ENCODE data around the gene ZMYND8.
"Not testable (repeated sequence)": the region's sequence is repeated elsewhere in the genome, so short reads cannot be mapped to it uniquely, and the experiment has no call there.

ZMYND8 gene

DNA sequence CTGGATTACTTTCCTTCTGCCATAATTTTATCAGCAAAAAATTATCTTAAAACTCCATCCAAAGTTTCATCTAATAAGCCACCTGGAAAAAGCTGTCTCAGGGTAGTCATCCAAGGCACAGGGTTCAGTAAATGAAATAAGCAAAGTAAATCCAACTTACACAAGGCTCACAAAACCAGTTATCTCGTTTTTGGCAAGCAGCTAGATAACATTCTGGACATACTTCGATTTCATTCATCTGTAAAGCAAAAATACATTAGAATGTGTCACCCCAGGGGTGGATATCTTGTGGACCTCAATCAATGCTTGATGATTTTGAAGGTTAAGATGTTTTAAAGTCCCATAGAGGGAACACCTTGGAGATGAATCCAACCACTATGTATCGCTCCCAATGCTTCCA lies 73.1 kb downstream of the ZMYND8 start:
- DNase-seq: no peak

- no peak for DNase-seq
Observed at GRCh38 chr20:47282864-47283263, 73.6 kb downstream of the ZMYND8 start.

- no peak for DNase-seq
Observed at GRCh38 chr20:47281376-47281775, 75.1 kb downstream of the ZMYND8 start.

DNA sequence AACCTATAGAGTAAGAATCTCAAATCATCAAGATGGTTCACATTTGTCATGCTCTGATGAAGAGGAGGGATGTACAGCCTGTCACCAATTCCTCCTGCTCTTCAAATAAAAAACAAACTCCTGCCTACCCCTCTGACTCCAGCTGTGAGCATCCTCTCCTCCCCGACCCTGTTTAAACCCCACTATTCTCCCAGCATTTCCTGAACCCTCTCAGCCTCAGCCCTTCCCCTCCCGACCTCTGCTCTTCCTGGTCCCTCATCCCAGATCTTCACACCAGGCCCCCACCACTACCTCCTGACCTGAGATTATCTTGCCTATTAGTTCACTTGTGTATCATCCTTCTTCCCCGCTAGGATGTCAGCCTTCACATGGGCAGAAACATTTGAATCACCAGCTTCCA lies 75.8 kb downstream of the ZMYND8 start:
- DNase-seq: no peak

- no peak for DNase-seq
Observed at GRCh38 chr20:47280228-47280627, 76.3 kb downstream of the ZMYND8 start.

DNA sequence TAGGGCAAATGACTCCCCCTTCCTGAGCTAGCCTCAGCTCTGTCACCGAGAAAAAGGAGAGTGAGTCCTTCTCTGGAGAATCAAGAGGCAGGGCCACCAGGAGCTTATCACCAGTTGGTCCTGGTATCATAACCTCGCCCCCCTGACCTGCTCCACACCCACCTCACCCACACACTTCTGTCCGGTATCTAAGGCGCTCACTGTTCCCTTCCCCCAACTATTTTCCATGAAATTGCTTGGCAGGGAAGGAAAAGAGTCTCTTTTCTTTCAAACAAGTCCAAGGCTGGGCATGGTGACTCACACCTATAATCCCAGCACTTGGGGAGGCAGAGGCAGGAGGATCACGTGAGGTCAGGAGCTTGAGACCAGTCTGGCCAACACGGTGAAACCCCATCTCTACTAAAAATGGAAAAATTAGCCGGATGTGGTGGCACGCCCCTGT lies 77.6 kb downstream of the ZMYND8 start:
- DNase-seq: no peak

GRCh38 chr20:47277535-47277872 lies 79.0 kb downstream of the ZMYND8 start:
- not testable (repeated sequence) for DNase-seq

DNA sequence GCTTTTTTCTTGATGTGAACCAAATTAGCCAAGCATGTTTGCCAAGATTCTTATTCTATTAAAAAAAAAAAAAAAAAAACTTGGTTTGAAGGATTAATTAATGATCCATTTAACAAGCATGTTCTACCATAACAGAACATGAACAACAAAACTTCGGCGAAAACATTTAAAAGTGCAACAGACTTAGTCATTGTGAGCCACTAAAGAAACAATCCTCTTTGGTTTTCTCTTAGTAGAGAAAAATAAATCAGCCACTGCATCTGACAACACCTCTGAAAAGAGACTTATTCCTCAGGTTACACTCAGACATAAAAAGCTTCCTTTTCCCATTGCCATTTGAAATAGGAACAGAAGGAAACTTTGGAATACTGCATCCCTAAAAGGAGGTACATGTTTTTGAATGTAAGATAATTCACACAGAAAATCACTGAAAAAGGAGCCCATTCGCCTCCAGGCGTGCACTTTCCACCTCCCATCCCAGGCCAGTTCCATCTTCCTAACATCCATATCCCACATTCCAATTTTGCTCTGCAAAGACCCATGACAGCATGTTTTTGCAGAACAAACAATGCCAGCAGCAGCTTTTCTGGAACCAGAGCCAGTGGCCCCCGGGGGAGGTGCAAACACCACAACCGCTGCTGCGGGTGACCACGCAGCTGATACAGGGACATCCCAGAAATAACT lies 79.5 kb downstream of the ZMYND8 start:
- DNase-seq: no peak

DNA sequence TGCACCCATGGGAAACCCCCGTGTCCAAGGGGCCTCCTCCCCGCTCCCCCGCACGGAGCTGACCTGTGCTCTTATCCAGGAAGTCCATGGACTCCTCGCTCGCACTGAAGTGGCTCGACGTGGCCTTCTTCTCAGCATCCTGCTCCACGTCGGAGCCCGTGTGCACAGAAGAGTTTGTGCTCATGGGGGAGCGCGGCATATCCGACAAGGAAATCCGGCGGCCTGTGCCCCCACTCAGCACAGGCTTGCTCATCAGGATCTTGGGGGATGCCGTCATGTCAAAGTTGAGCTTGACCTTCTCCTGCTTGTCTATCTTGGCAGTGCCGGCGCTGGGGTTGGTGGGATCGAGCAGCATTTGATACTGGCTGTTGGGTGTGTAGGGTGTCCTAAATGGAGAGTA lies 80.2 kb downstream of the ZMYND8 start:
- DNase-seq: no peak

DNA sequence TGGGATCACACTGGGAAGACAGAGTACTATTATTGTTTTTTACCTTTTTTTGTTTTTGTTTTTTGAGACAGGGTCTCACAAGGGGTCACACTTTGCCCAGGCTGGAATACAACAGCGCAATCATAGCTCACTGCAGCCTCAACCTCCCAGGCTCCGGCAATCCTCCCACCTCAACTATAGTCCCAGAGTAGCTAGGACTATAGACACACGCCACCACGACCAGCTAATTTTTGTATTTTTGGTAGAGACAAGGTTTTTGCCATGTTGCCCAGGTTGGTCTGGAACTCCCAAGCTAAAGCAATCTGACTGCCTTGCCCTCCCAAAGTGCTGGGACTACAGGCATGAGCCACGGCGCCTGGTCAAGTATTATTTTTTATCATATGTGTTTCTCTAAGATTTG lies 81.0 kb downstream of the ZMYND8 start:
- no peak for DNase-seq

- no peak for DNase-seq
Observed at GRCh38 chr20:47274401-47275108, 81.9 kb downstream of the ZMYND8 start.

- no peak for DNase-seq
Observed at GRCh38 chr20:47273591-47274235, 82.8 kb downstream of the ZMYND8 start.

- no peak for DNase-seq
Observed at GRCh38 chr20:47272893-47273590, 83.5 kb downstream of the ZMYND8 start.

- no peak for DNase-seq
Observed at GRCh38 chr20:47271046-47271615, 85.4 kb downstream of the ZMYND8 start.

GRCh38 chr20:47269309-47270165 lies 87.0 kb downstream of the ZMYND8 start:
- no peak for DNase-seq

GRCh38 chr20:47267621-47268020 lies 88.9 kb downstream of the ZMYND8 start:
- no peak for DNase-seq

- no peak for DNase-seq
Observed at GRCh38 chr20:47266847-47267515, 89.5 kb downstream of the ZMYND8 start.

GRCh38 chr20:47265984-47266383 lies 90.5 kb downstream of the ZMYND8 start:
- DNase-seq: no peak

- DNase-seq: no peak
Observed at GRCh38 chr20:47265214-47265613, 91.3 kb downstream of the ZMYND8 start.

DNA sequence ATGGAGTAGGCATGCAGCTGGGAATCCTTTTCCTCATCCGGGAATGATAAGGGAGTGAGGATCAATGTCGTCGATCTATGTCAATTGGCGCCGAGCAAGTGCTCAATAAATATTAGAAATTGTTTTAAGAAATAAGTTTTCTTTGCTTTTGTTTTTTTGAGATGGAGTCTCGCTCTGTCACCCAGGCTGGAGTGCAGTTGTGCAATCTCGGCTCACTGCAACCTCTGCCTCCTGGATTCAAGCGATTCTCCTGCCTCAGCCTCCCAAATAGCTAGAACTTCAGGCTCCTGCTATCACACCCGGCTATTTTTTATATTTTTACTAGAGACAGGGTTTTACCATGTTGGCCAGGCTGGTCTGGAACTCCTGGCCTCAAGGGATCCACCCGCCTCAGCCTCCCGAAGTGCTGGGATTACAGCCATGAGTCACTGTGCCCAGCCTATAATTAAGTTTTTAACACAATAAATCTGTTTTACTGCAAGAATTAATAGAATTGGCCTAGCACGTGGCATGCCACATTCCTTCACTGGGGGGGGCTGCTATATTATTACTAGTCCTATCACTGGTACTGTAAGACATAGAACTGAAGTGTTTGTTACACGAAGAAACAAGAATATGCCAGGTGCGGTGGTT lies 92.2 kb downstream of the ZMYND8 start:
- DNase-seq: not testable (repeated sequence)

DNA sequence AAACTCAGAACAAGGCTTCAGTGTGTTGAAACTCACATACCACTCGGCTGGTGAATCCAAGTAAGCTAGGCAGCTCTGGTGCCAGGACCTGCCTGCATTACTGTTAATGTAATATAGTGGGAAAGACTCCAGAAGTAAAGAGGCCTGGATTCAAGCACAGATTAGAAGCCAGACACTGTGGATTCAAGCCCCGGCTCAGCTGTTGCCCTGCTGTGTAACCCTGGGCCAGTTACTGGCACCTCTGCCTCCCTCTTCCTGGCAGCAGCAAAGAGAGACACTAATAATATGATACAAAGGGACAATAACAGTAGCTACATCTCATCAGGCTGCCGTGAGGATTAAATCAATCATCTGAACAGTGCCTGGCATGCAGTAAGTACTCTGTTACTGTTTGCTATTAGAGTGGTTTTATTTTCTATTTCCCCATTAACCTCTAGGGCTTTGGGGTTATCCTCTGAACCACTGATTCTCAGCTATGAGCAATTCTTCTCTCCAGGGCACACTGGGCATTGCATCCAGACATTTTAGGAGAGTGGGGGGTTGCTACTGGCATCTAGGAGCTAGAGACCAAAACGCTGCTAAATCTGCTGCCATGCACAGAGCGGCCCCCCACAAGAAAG lies 92.9 kb downstream of the ZMYND8 start:
- no peak for DNase-seq
